HepG2 (cell line): ENCODE measurements around the gene PNN. TPM values are rescaled to one million over a fixed set of nuclear protein-coding genes. Genes with fewer than 3 reads are reported as not detected.

Experiments used
- ATAC-seq: fragments of 200-7000 bp; cut with Tn5 transposase; 3 replicates; pipeline ENCODE4 v1.9.1; 2020; ENCODE audit warnings: mild to moderate bottlenecking, moderate library complexity
- BruUV-seq: library from RNA; stranded (reverse); fragments of 400-500 nt; replicated peaks from 2 replicates; lab custom pipeline; 2021; lab: Mats Ljungman, UMichigan
- CTCF ChIA-PET: fragments of 300-600 bp; formaldehyde crosslinking; extraction: SDS; loops from one replicate; lab custom pipeline; 2021; ENCODE audit warnings: low total read pairs, inconsistent platforms, low intra/inter-chr PET ratio; lab: Yijun Ruan, JAX
- POLR2A ChIA-PET: fragments of 350-600 bp; sonication (Branson Sonifier 250); formaldehyde crosslinking; loops from one replicate; lab custom pipeline; 2020; ENCODE audit warnings: antibody characterized with exemption, inconsistent platforms; lab: Yijun Ruan, JAX
- DNase-seq: peaks from one replicate; pipeline ENCODE4 v3.0.0-alpha.2; 2015; ENCODE audit warnings: low spot score
- FAIRE-seq: peaks from 3 replicates; lab custom pipeline; 2011; peaks lifted over from hg19 to GRCh38; lab: Jason Lieb, UNC
- H2AFZ ChIP-seq: one replicate; pipeline ENCODE4 v1.6.1; 2011; ENCODE audit warnings: low read length, inconsistent platforms
- H3K27ac ChIP-seq: fragments of 300-600 bp; 3 replicates; pipeline ENCODE4 v1.8.0; 2011; ENCODE audit warnings: mixed run types, mild to moderate bottlenecking, mixed read lengths, low read length, inconsistent platforms; ENCODE audit not compliant: insufficient read depth; ENCODE audit errors: extremely low read length
- H3K27me3 ChIP-seq, 2 experiments: fragments of 200-600 bp in 1 of 2; 2 replicates in 1 of 2; 3 replicates in 1 of 2; pipeline versions ENCODE4 v1.6.0 to v1.8.0; 2011; ENCODE audit warnings: low read length in 2 of 2, mild to moderate bottlenecking in 2 of 2, moderate library complexity in 2 of 2, inconsistent platforms in 1 of 2; ENCODE audit not compliant: insufficient read depth in 2 of 2, control insufficient read depth in 1 of 2
- H3K36me3 ChIP-seq, 2 experiments: fragments of 200-600 bp in 1 of 2; replicated peaks in 1 of 2; 2 replicates in 1 of 2; 3 replicates in 1 of 2; pipeline versions ENCODE4 v1.5.1 to v1.8.0; 2011; ENCODE audit warnings: low read length in 2 of 2, inconsistent platforms in 1 of 2; ENCODE audit not compliant: insufficient read depth in 2 of 2, control insufficient read depth in 1 of 2
- H3K4me1 ChIP-seq: 2 replicates; pipeline ENCODE4 v1.5.1; 2012; ENCODE audit warnings: low read length, inconsistent platforms; ENCODE audit not compliant: insufficient read depth
- H3K4me2 ChIP-seq: 2 replicates; pipeline ENCODE4 v1.6.0; 2011; ENCODE audit warnings: low read depth, low read length, inconsistent platforms
- H3K4me3 ChIP-seq, 3 experiments: fragments of 200-600 bp in 1 of 3; sonication (generic), shearing (Covaris generic) in 1 of 3; replicated peaks in 1 of 3; 2 replicates each; pipeline ENCODE4 v1.5.1; 2011 to 2016; ENCODE audit warnings: low read length in 3 of 3, inconsistent platforms in 2 of 3, low read depth in 2 of 3, mild to moderate bottlenecking in 2 of 3, control low read depth in 1 of 3, mixed read lengths in 1 of 3; ENCODE audit not compliant: insufficient read depth in 1 of 3
- H3K79me2 ChIP-seq: one replicate; pipeline ENCODE4 v1.6.1; 2011; ENCODE audit warnings: low read length, inconsistent platforms; ENCODE audit not compliant: insufficient read depth
- H3K9ac ChIP-seq: 2 replicates; pipeline ENCODE4 v1.6.0; 2011; ENCODE audit warnings: mild to moderate bottlenecking, low read depth, low read length, inconsistent platforms; ENCODE audit not compliant: insufficient read depth
- H3K9me3 ChIP-seq: 2 replicates; pipeline ENCODE4 v1.5.1; 2012; ENCODE audit warnings: mild to moderate bottlenecking, low read length
- H4K20me1 ChIP-seq: 2 replicates; pipeline ENCODE4 v1.6.0; 2011; ENCODE audit warnings: inconsistent platforms, mild to moderate bottlenecking, low read length, moderate library complexity; ENCODE audit not compliant: insufficient read depth
- BRF2 ChIP-seq: sonication (generic); formaldehyde crosslinking; IDR thresholded peaks from 2 replicates; pipeline ENCODE4 v1.8.1; 2022; ENCODE audit warnings: mild to moderate bottlenecking, missing genetic modification reagents
- CCAR2 ChIP-seq: fragments of 200-400 bp; formaldehyde crosslinking; optimal IDR thresholded peaks from 2 replicates; pipeline ENCODE3; 2018; ENCODE audit warnings: low read depth, mild to moderate bottlenecking, low read length, moderate library complexity
- FOXK1 ChIP-seq: sonication (generic); formaldehyde crosslinking; IDR thresholded peaks from 2 replicates; pipeline ENCODE4 v1.4.0; 2020; ENCODE audit warnings: low read depth, missing genetic modification reagents, borderline replicate concordance
- FOXO4 ChIP-seq: sonication (generic); formaldehyde crosslinking; conservative IDR thresholded peaks from 2 replicates; pipeline ENCODE4 v1.8.1; 2023; ENCODE audit warnings: missing genetic modification reagents
- GATAD1 ChIP-seq: IDR thresholded peaks from 2 replicates; pipeline ENCODE4 v1.6.1; 2016; ENCODE audit warnings: missing genetic modification reagents, missing compliant biosample characterization
- HHEX ChIP-seq: IDR thresholded peaks from 2 replicates; pipeline ENCODE4 v1.6.1; 2016; ENCODE audit warnings: control low read depth
- KDM6A ChIP-seq: IDR thresholded peaks from 2 replicates; pipeline ENCODE4 v1.6.1; 2016; ENCODE audit warnings: low read depth
- NR3C1 ChIP-seq: sonication (generic); formaldehyde crosslinking; IDR thresholded peaks from 2 replicates; pipeline ENCODE4 v1.4.0; 2020; ENCODE audit warnings: missing genetic modification reagents
- NRL ChIP-seq: sonication (generic); formaldehyde crosslinking; IDR thresholded peaks from 2 replicates; pipeline ENCODE4 v1.5.0; 2020; ENCODE audit warnings: missing genetic modification reagents, mild to moderate bottlenecking, moderate library complexity, borderline replicate concordance
- PCBP1 ChIP-seq: fragments of 200-400 bp; formaldehyde crosslinking; IDR thresholded peaks from 2 replicates; pipeline ENCODE4 v1.6.1; 2017; ENCODE audit warnings: mild to moderate bottlenecking, low read depth, low read length, borderline replicate concordance
- POLR2G ChIP-seq: fragments of 200-400 bp; formaldehyde crosslinking; IDR thresholded peaks from 2 replicates; pipeline ENCODE4 v1.6.1; 2018; ENCODE audit warnings: mild to moderate bottlenecking, low read depth, low read length, moderate library complexity
- PRDM4 ChIP-seq: sonication (generic); formaldehyde crosslinking; IDR thresholded peaks from 2 replicates; pipeline ENCODE4 v1.9.0; 2021; ENCODE audit warnings: missing genetic modification reagents, borderline replicate concordance
- SP5 ChIP-seq: IDR thresholded peaks from 2 replicates; pipeline ENCODE4 v1.6.1; 2016; ENCODE audit warnings: low read depth, borderline replicate concordance
- TBX2 ChIP-seq: sonication (generic); formaldehyde crosslinking; IDR thresholded peaks from 2 replicates; pipeline ENCODE4 v1.5.0; 2020; ENCODE audit warnings: missing genetic modification reagents, mild to moderate bottlenecking, borderline replicate concordance
- ZBTB14 ChIP-seq: sonication (generic); formaldehyde crosslinking; IDR thresholded peaks from 2 replicates; pipeline ENCODE4 v1.4.0; 2020; ENCODE audit warnings: missing genetic modification reagents
- ZNF230 ChIP-seq: sonication (generic); formaldehyde crosslinking; IDR thresholded peaks from 2 replicates; pipeline ENCODE4 v1.4.0; 2020; ENCODE audit warnings: mild to moderate bottlenecking, missing genetic modification reagents
- ZNF256 ChIP-seq: sonication (generic); formaldehyde crosslinking; conservative IDR thresholded peaks from 2 replicates; pipeline ENCODE4 v1.4.0; 2020; ENCODE audit warnings: missing genetic modification reagents
- ZNF768 ChIP-seq: sonication (generic); formaldehyde crosslinking; IDR thresholded peaks from 2 replicates; pipeline ENCODE4 v1.4.0; 2020; ENCODE audit warnings: missing genetic modification reagents
- ZNF773 ChIP-seq: sonication (generic); formaldehyde crosslinking; IDR thresholded peaks from 2 replicates; pipeline ENCODE4 v1.4.0; 2020; ENCODE audit warnings: missing genetic modification reagents, borderline replicate concordance
- WGBS: methylation state at CpG from one replicate; pipeline ENCODE4 v1.1.6; 2017; ENCODE audit warnings: low lambda C conversion rate; 5-methylcytosine and 5-hydroxymethylcytosine counted together
- in situ Hi-C: cut with HindIII; loops from 2 replicates; pipeline ENCODE4 v1.10.0; 2017; ENCODE audit warnings: low pct_unique_long_range_greater_than_20kb; ENCODE audit not compliant: extremely low pct_ligation_motif_present
- intact Hi-C: fragments of 100-400 bp; cut with micrococcal nuclease; formaldehyde crosslinking; loops from one replicate; pipeline ENCODE4 v1.10.0; 2022; ENCODE audit not compliant: unreplicated experiment
- polyA plus RNA-seq, 8 experiments: library from polyadenylated mRNA; depleted of rRNA in 3 of 8; stranded (reverse) in 7 of 8; unstranded in 1 of 8; fragments of >200 nt; fragmentation: Illumina TruSeq in 4 of 8; extraction: Trizol in 4 of 8; gene quantifications; 2 replicates each; pipeline versions ENCODE4 v1.2.1 to v1.2.3, GENCODE V29; 2011 to 2016; ENCODE audit warnings: low read depth in 4 of 8, missing spikeins in 1 of 8, mixed read lengths in 1 of 8; ENCODE audit not compliant: insufficient read depth in 1 of 8
- total RNA-seq, 5 experiments: library from RNA; depleted of rRNA; stranded (reverse); fragments of >200 nt; fragmentation: Illumina TruSeq; extraction: Trizol; gene quantifications; 2 replicates each; pipeline ENCODE4 v1.2.3, GENCODE V29; 2016; ENCODE audit warnings: low read depth in 1 of 5

The PNN gene
- total and polyA plus RNA-seq, 2 of the 13 experiments (the other 11 are each of a cell fraction or from before 2014, with no cell fraction given): 58.0 to 214 TPM

GRCh38 chr14:39186941-39187525 is 12.0 kb downstream of the PNN start:
- Histone ChIP-seq H4K20me1 (no peaks in the 10 kb centered on the region; the same call in none of the 2 replicates), H3K79me2 (no peaks in the 10 kb centered on the region), H3K27me3 (no peaks in the 10 kb centered on the region), H2AFZ (no peak overlapping the region), H3K9ac (no peak overlapping the region), H3K36me3 (peaks cover 7 to 25% of the 10 kb centered on the region in 2 experiments; a peak in 4 of 5 replicates), H3K4me2 (no peak overlapping the region), H3K27ac (peak overlapping the region; percentile 3), H3K9me3 (no peaks in the 10 kb centered on the region), H3K4me1 (peaks cover 12% of the 10 kb centered on the region), H3K4me3 (no peak overlapping the region)
- POLR2A ChIA-PET: interaction anchor here (2.1 to 2.3 kb wide), 3 partner anchors 12 to 79 kb away, joined by 10 to 17 read pairs (median 11); partner anchors contain the start of genes PNN and TRAPPC6B
- DNase-seq (no peak), FAIRE-seq (no peak), ATAC-seq (peak; percentile 58)
- CTCF ChIA-PET: no interaction called here
- in situ Hi-C loops: no loop called here
- no TSS peak for BruUV-seq
- 69% methylated on average over 4 of the region's 4 CpGs for WGBS
- intact Hi-C loops: no loop called here
- TF ChIP-seq POLR2G: 0 out of 2 replicates have a peak, but pooled peaks have one; percentile 2
- no peak for TF ChIP-seq FOXK1 (CRISPR knock-in tag)
- no peak for TF ChIP-seq SP5
- TF ChIP-seq BRF2 (CRISPR knock-in tag): no peak
- no peak for TF ChIP-seq ZBTB14
- TF ChIP-seq ZNF773: peak; percentile 59; the same call in 1 of the 2 replicates
- TF ChIP-seq KDM6A: no peak
- no peak for TF ChIP-seq PCBP1
- no peak for TF ChIP-seq PRDM4 (CRISPR knock-in tag)
- TF ChIP-seq NR3C1: no peak
- no peak for TF ChIP-seq CCAR2
- 0 out of 2 replicates have a peak, but pooled peaks have one; percentile 65 for TF ChIP-seq ZNF256 (CRISPR knock-in tag)
- no peak for TF ChIP-seq TBX2 (CRISPR knock-in tag)
- 0 out of 2 replicates have a peak, but pooled peaks have one; percentile 86 for TF ChIP-seq FOXO4 (CRISPR knock-in tag)
- no peak for TF ChIP-seq GATAD1
- TF ChIP-seq ZNF230 (CRISPR knock-in tag): no peak
- no peak for TF ChIP-seq HHEX (CRISPR knock-in tag)
- TF ChIP-seq ZNF768 (CRISPR knock-in tag): no peak
- TF ChIP-seq NRL (CRISPR knock-in tag): no peak
